HG03025 (cell line): ENCODE data around the gene LRP1B.
"Not testable (repeated sequence)": the region's sequence is repeated elsewhere in the genome, so short reads cannot be mapped to it uniquely, and the experiment has no call there.

Experiments used
- ATAC-seq: cut with Tn5 transposase; IDR thresholded peaks from one replicate; pipeline ENCODE4 v1.9.1; 2021; ENCODE audit warnings: mild to moderate bottlenecking, moderate library complexity; ENCODE audit not compliant: unreplicated experiment, low FRiP score

LRP1B gene

DNA sequence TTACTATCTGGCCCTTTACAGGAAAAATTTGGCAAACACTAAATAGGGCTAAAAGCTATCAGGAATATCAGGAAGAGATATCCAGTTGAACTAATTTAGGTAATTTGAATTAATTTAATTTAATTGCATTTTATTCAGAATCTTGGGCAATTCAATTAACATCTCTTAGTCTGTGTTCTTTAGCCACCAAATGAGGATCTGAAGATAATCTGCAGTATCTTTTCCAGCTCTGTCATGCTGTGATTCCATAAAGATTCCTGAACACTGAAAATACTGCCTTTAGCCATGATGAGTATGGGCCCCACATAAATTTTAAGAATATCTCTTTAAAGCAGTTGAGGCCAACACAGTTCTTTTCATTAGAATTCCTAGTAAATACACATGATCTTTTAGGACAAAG lies 1679.5 kb downstream of the LRP1B start:
- ATAC-seq: no peak

DNA sequence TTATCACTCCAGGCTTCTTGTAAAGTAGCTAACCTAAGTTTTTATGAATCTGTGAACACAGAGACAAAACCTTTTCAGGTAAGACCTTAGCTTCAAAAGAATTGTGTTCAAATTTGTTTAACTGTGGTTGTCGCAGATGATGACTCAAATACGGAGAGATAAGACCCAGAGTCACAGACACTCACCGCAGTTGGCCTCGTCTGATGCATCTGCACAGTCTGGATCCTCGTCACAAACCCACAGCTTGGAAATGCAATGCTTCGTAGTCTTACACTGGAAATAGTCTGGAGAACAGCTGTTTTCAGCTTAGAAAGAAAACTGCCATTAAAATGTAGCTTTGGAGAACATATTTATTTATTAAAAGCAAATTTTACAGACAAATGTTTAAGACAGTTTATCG lies 1688.5 kb downstream of the LRP1B start:
- ATAC-seq: no peak

DNA sequence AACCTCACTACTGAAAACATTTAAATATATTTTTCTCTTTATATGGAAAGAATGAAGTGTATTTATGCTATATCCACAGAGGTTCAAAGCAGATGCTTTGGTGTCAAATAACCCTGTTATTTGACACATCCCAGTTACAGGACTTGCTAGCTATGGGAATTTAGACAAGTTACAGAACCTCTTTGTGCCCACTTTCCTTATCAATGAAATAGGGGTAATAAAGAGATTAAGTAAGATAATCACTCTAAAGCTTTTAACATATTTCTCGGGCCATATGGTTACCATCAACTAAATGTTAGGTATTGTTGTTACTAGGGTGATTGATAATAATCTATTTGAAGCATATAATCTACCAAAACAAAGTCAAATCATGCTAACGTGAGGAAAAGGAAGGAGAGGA lies 1690.0 kb downstream of the LRP1B start:
- ATAC-seq: no peak

DNA sequence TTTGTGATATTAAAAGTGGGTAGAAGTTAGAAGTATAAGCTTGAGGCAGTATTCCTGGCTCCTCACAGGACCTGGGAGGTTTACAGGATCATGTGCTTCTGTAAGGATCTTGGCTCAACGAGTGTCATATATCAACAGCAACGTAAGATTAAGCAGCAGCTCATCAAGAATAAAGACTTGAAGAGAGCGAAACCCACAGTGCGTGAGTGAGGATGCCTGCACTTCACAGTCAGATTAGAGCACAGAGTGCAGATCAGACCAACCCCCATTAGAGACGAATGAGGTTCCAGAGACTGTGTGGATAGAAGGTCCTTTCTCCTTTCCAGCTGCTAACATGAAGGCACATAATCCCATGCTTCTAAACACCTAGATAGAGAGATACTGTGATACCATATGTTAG lies 1693.9 kb downstream of the LRP1B start:
- no peak for ATAC-seq

DNA sequence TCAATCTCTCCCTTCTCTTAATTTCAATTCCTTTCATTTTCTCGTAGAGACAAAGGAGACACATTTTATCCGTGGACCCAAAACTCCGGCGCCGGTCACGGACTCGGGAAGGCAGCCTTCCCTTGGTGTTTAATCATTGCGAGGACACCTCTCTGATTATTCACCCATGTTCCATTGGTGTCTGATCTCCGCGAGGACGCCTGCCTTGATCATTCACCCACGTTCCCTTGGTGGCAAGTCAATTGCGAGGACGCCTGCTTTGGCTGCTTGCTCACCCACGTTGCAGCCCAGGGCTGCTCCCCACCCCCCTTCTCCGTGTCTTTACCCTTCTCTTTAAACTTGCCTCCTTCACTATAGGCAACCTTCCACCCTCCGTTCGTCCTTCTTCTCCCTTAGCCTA lies 1703.8 kb downstream of the LRP1B start:
- not testable (repeated sequence) for ATAC-seq

DNA sequence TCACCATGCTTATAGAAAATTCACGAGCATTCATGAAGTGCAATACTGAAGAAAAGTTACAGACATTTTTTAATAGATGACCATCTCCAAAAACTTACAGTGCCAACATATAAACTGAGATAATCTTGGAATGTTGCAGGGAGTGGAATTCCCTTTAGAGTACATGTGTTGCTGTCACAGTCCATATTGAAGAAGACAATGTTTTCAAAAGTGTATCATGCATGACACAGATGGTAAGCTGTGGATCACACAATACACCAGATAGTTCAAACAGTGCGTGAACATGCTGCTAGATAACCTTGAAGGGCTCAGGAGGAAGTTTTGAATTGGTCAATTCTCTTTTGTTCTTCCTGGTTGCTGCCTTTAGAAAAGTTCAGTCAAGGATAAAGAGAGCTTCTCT lies 1706.3 kb downstream of the LRP1B start:
- no peak for ATAC-seq

DNA sequence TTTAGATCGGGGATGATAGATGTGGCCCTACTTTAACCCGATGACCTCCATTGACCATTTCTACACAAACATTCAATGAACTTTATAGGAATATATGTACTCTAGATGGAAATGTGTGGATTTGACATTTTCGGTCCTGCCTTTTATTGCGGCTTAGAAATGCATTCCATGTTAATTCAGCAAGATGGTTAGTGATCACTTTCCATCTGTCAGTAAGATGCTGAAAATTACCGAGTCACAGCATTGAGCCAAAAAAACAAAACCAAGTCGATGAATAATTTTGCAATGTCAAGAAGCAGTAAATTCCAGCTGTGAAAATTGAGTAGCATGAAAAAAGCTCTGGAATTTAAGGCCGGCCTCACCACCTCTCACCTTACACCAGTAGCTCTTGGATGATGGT lies 1708.1 kb downstream of the LRP1B start:
- no peak for ATAC-seq

DNA sequence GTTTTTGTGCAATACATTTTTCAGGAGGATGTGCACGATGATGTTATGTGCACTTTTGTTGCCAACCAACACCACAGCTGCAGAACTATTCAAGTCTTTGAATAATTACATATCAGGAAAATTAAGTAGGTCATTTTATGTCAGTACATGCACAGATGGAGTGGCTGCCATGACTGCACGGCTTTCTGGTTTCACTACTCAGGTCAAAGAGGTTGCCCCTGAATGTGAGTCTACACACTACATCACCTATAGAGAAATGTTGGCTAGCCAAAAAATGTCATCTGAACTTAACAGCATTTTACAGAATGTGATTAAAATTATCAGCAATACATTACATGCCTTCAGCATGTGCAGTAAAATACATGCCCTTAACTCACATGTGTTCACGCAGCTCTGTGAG lies 1713.3 kb downstream of the LRP1B start:
- ATAC-seq: no peak

DNA sequence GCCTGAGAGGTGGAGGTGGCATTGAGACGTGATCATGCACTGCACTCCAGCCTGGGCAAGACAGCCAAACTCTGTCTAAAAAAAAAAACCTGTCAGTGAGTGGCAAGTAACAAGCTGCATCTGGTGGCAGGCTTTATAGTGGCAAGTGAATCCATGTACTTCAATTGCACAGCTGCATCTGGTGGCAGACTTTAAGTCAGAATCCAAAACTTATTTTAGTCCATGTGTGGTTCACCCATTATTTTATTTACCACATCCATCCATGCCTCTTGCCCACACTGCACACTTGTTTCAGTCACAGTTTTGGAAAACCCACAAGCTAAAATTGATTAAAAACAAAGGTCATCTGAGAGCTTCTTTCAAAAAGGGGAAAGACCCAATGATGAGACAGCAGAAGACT lies 1714.2 kb downstream of the LRP1B start:
- no peak for ATAC-seq

DNA sequence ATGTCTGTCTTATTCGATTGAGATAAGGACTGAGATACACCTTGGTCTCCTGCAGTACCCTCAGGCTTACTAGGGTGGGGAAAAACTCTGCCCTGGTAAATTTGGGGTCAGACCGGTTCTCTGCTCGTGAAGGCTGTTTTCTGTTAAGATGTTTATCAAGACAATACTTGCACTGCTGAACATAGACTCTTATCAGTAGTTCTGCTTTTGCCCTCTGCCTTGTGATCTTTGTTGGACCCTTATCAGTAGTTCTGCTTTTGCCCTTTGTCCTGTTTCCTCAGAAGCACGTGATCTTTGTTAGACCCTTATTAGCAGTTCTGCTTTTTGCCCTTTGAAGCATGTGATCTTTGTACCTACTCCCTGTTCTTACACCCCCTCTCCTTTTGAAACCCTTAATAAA lies 1715.8 kb downstream of the LRP1B start:
- not testable (repeated sequence) for ATAC-seq

DNA sequence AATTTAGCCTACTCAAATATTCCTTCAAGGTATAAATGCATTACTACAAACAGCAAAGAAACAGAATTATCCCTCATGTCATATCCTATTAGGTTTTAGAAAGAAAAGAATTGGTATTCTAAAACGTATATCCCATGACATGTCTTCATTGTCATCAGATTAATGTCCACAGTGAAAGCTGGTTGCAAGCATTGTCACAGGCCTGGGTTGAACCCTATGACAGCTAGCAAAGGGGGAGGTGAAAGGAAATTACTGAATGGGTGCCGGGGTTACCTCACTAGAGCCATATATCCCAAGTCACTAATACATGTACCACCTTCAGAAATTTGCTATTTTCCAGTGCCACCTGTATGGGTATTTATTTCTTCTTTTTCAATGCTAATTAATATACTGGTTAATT lies 1720.1 kb downstream of the LRP1B start:
- no peak for ATAC-seq

DNA sequence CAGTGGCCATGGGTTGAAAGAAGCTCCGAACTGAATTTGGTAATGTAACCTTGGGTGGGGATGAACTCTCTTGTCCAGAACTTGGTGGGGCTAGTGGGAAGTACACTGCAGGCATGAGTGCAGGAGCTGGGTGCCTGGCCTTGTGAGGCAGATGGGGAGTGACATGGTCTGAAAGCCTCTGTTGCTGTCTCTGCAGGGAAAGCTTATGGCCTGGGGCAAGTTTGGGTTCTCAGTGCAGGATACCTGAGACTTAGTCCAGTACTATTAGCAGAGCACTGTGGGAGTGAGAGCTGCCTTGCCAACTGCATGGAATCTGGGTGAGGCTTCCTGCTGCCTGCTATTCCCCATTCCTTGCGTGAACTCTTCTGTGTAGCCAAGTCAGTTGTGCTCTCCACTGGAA lies 1729.8 kb downstream of the LRP1B start:
- ATAC-seq: no peak

DNA sequence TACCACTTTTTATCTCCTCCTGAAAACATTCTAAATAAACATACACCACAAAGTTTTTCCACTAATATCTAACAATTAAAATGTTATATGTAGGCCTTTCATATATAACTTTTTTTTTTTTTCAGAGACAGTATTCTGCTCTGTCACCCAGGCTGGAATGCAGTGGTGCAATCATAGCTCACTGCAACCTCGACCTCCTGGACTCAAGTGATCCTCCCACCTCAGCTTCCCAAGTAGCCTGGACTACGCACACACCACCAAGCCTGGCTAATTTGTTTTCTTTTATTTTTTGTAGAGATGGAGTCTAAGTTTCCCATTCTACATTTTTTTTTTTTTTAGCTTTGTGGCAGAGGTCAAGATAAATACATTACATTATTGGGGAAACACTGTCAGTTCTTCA lies 1738.0 kb downstream of the LRP1B start:
- no peak for ATAC-seq

DNA sequence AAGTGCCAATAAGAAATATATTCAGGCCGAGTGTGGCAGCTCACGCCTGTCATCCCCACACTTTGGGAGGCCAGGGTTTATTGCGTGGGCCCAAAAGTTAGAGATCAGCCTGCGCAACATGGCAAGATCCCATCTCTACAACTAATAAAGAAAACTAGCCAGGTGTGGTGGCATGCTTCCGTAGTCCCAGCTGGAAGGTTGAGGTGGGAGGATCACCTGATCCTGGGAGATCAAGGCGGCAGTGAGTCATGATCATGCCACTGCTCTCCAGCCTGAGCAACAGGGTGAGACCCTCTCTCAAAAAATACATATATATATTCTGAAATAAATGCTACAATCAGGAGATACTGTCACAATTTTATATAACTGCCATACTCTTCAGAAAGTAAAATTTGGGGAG lies 1745.9 kb downstream of the LRP1B start:
- no peak for ATAC-seq

DNA sequence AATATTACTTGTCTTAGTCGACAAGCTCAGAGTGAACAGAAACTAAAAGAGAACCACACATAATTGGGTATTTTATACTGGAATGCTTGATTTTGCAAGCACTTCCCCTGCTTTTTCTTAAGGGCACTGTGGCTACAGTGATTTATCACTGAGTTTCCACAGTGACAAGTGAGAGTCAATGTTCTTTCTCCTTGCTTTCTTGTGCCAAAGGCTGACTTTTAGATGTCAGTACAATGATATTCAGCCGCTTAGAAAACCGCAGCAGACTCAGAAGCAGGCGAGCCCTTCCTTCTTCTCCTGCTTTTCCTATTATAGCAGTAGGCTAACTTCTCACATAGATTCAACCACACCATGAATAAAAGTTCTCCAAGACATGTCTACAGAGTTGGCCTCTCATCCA lies 1747.0 kb downstream of the LRP1B start:
- no peak for ATAC-seq

DNA sequence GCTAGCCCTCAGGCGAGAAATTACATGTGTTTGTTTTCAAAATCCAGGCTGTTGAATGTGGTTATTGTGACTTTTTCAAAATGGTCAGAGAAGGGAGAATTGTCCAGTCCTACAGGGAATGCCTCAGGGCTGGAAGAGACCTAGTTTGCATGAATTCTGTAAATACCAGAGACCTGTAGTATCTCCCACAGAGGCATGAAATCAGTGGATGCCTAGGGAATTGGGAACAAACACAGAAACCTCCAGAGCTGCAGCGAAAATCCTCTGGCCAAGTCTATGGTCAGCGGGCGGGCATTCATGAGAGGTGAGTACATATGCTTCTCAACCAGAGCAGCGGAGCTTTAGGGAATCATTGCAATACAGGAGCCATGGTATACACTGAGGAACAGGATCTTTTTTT lies 1754.1 kb downstream of the LRP1B start:
- no peak for ATAC-seq

DNA sequence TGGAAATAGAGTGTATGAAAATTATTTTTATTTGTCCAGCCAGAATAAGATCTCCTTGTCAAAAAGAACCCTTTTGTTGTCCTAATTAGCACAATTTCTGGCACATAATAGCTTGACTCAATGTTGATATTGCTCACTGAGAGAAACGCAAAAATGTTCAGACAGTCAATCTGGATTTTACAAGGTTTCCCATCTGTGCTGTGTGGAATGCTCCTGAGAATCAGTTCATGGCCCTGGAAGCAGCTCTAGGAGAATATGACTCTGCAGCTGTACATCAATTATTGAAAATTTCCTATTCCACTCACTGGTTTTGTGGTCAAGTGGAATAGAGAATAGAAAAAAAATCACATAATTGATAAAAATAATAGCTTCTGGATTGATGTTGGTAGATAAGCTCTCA lies 1767.7 kb downstream of the LRP1B start:
- no peak for ATAC-seq

DNA sequence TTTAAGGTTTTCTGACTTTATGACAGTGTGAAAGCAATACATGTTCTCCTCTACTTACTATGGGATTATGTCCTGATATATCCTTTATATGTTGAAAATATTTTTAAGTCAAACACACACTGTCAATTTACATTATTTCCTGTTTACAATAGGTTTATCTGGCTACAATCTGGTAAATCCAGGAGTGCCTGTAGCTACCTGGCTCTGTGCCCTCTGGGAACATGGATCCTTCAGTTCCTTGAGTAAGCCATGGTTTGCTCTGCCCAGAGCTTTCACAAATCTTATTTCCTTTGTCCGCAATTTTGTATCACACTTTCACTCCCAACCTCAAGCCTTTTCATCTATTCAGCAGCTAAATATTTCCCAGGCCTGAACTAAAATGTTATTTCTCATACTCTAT lies 1768.5 kb downstream of the LRP1B start:
- ATAC-seq: no peak

DNA sequence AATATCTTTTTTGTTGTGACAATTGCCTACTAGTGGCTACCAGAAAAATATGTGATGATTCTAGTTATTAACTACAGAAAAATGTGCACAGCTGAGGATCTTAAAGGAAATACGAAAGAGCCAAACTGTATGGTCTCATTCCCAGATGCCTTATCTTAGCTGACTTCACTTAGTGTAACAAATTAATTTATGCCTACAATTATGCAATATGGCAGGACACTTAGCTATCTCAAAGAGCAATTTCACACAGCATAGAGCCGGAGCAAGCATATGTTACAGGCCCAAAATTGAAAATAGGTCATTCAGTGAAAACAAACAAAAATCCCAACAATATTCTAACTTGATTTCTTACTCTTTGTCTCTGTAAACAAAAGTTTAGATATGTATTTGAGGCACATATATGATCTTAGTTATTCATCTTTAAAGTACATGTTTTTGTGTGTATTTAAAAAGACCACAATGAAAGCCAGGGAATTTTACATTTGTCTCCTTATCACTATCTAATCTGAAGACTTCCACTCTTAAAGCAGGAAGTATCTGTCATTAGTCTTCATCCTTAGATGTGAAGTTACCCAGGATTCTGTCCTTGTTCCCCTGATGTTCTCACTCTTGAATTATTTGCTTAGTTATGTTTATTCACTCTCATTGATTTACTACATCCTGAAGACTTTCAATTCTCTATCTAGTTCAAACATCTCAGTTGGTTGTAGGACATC lies 1771.6 kb downstream of the LRP1B start:
- ATAC-seq: no peak

DNA sequence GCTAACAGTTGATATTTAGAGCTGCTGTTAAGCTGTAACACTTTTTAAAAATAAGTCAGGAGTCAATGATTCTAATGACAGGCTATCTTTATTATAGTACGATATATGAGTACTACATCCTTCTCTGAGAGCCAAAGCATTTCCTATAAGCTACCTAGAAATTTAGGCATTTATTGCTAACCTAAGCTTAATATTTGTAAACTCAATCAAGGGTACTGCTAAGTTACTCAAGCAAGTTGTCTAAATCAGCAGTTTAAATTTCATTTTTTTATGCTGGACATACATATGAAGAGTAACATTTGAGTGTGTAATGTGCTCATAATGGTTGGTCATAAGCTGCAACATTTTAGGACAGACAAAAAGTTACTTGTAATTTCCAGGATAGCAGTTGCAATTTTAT lies 1774.1 kb downstream of the LRP1B start:
- no peak for ATAC-seq

DNA sequence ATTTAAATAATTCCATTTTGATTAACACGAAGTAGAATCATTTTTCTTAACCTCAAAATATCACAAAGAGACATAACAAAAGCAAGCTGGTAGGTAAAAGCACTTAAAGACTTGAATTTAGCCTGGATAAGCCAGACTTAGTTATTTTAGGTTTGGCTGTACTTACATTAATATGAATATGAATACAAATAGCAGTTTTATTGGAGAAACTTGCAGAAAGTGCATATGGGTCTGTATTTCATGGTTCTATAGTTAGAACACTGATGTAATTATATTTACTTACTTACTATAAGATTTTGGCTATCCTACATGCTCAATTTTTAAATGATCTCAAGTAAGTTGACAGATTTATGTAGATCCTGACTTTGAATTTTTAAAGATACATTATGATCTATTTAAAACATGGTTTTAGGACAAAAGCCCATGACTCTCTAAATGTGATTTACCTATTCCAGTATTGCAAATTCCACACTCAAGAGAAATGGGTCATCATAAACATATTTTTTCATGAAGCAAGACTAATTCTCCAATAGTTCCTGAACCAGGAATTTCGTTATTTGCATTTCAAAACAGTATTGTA lies 1775.2 kb downstream of the LRP1B start:
- ATAC-seq: no peak

DNA sequence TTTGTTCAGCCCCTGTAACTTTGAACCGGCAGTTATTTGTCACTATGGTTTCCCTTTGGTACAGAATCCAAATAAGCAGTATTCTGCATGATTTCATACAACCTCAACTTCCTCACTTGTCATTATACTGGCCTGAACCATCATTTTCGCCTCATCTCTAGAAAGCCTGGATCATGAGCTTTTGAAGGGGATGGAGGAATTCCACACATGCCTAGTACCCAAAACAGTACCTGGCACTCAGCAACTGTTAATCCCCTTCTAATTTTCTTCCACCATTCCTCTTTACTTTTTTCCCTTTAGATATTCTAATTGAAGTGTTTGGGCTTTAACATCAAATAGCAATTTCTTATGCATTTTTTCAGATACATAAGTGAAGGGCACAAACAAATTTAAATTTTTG lies 1776.3 kb downstream of the LRP1B start:
- no peak for ATAC-seq

DNA sequence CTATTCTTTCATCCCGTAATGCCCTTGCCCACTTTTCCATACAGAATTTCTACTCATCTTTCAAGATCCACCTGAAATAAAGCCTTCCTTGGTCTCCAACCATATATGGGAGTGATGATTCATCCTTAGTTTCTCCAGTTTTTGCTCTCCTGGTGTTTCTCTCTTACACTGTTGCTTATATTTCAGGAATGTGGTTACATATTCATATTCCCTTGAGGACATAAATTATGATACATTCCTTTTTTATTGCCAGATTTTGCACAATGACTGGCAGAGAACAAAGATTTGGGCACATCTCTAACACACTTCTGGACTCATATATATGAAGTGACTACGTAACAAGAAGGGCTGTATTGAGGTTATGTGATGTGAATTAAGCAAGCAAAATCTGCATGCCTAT lies 1777.3 kb downstream of the LRP1B start:
- ATAC-seq: no peak
